Gastrocnemius medialis (tissue), 4 donors: Measurements from ENCODE around the gene DTD1. TPM values are rescaled to one million over a fixed set of nuclear protein-coding genes. Genes with fewer than 3 reads are reported as not detected.

Experiments
- ATAC-seq, 2 donors: fragments of 150-250 bp; one replicate each; pipeline ENCODE4 v1.9.1; 2016
- DNase-seq, 2 donors: peaks; one replicate each; pipeline ENCODE4 v3.0.0-alpha.2; 2019
- H3K27ac ChIP-seq, 4 donors: fragments of 200-600 bp; sonication (generic); 1 replicate in 1 of 4; 2 replicates in 3 of 4; pipeline ENCODE4 v1.5.1; 2016 to 2018; ENCODE audit warnings: mild to moderate bottlenecking in 2 of 4, moderate library complexity in 1 of 4
- H3K27me3 ChIP-seq, 3 donors: fragments of 200-600 bp; sonication (generic) in 2 of 3; 1 replicate in 1 of 3; 2 replicates in 2 of 3; pipeline versions ENCODE4 v1.5.1 to v1.6.0; 2016 to 2019; ENCODE audit warnings: mild to moderate bottlenecking in 1 of 3, moderate library complexity in 1 of 3
- H3K36me3 ChIP-seq, 2 donors: fragments of 200-600 bp; sonication (generic) in 1 of 2; one replicate each; pipeline ENCODE4 v1.5.1; 2017 to 2018
- H3K4me1 ChIP-seq, 2 donors: fragments of 200-600 bp; sonication (generic) in 1 of 2; one replicate each; pipeline ENCODE4 v1.5.1; 2016 to 2017; ENCODE audit warnings: mild to moderate bottlenecking in 2 of 2
- H3K4me3 ChIP-seq, 4 donors: fragments of 200-600 bp; sonication (generic) in 3 of 4; 1 replicate in 1 of 4; 2 replicates in 3 of 4; pipeline ENCODE4 v1.5.1; 2016 to 2019; ENCODE audit warnings: mild to moderate bottlenecking in 2 of 4
- H3K9me3 ChIP-seq, 3 donors: fragments of 200-600 bp; sonication (generic) in 2 of 3; 1 replicate in 1 of 3; 2 replicates in 2 of 3; pipeline ENCODE4 v1.5.1; 2016 to 2019
- POLR2A ChIP-seq, 2 donors: fragments of 450-650 bp; IDR thresholded peaks; one replicate each; pipeline ENCODE4 v1.6.1; 2017; ENCODE audit warnings: antibody characterized with exemption in 2 of 2, mild to moderate bottlenecking in 2 of 2, moderate library complexity in 2 of 2
- in situ Hi-C, 4 donors: fragments of 200-750 bp; cut with MboI; loops; one replicate each; pipeline versions ENCODE4 v1.15.0 to v1.8.0; 2017; ENCODE audit warnings: low sequenced_read_pairs in 4 of 4
- intact Hi-C: fragments of 100-400 bp; cut with DNase I; formaldehyde crosslinking; loops from one replicate; pipeline ENCODE4 v1.15.1; 2023; ENCODE audit warnings: low total_unique reads
- total RNA-seq, 4 donors: library from RNA; depleted of rRNA; stranded (reverse); fragments of >200 nt; gene quantifications; one replicate each; pipeline versions ENCODE4 v1.1.0 to v1.2.3, GENCODE V29; 2016
- TF ChIP-seq, protein P1 (sequence below), 5 experiments: fragments of 450-650 bp in 3 of 5; fragments of 200-600 bp in 2 of 5; sonication (generic) in 2 of 5; IDR thresholded peaks in 4 of 5; conservative IDR thresholded peaks in 1 of 5; 1 replicate in 4 of 5; 2 replicates in 1 of 5; pipeline ENCODE4 v1.5.1; 2016 to 2019; ENCODE audit warnings: antibody characterized with exemption in 5 of 5, mild to moderate bottlenecking in 3 of 5, moderate library complexity in 3 of 5

DTD1 gene
- total RNA-seq, 4 donors from 2014 or later = 18.0 to 33.0 (median 26.5) TPM

GRCh38 chr20:18729231-18729825 is 141.5 kb downstream of the DTD1 start:
- intact Hi-C loops = no loop called here
- no peaks in the 10 kb centered on the region for H3K27me3 ChIP-seq
- H3K27ac ChIP-seq = no peak overlapping the region
- in situ Hi-C loops = no loop called here
- no peaks in the 10 kb centered on the region for H3K9me3 ChIP-seq
- ATAC-seq = no peak
- no peak overlapping the region for H3K4me3 ChIP-seq
- no peaks in the 10 kb centered on the region for H3K36me3 ChIP-seq
- H3K4me1 ChIP-seq = no peaks in the 10 kb centered on the region
- no peak for DNase-seq
- TF ChIP-seq POLR2A (IDR thresholded peaks at IDR 0.05) = no peak
- TF ChIP-seq, protein P1, sequence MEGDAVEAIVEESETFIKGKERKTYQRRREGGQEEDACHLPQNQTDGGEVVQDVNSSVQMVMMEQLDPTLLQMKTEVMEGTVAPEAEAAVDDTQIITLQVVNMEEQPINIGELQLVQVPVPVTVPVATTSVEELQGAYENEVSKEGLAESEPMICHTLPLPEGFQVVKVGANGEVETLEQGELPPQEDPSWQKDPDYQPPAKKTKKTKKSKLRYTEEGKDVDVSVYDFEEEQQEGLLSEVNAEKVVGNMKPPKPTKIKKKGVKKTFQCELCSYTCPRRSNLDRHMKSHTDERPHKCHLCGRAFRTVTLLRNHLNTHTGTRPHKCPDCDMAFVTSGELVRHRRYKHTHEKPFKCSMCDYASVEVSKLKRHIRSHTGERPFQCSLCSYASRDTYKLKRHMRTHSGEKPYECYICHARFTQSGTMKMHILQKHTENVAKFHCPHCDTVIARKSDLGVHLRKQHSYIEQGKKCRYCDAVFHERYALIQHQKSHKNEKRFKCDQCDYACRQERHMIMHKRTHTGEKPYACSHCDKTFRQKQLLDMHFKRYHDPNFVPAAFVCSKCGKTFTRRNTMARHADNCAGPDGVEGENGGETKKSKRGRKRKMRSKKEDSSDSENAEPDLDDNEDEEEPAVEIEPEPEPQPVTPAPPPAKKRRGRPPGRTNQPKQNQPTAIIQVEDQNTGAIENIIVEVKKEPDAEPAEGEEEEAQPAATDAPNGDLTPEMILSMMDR (IDR thresholded peaks at IDR 0.05 in 4 of 5, conservative IDR thresholded peaks at IDR 0.05 in 1 of 5) = no peak

- TF ChIP-seq, protein P1 (IDR thresholded peaks at IDR 0.05 in 4 of 5, conservative IDR thresholded peaks at IDR 0.05 in 1 of 5) = no peak
- in situ Hi-C loops (no loop called here), intact Hi-C loops (no loop called here)
- ATAC-seq (no peak), DNase-seq (no peak)
- Histone ChIP-seq H3K27ac (no peak overlapping the region), H3K9me3 (no peaks in the 10 kb centered on the region), H3K27me3 (no peaks in the 10 kb centered on the region), H3K4me3 (no peak overlapping the region), H3K4me1 (peaks cover 0 to 10% of the 10 kb centered on the region in 2 donors), H3K36me3 (no peaks in the 10 kb centered on the region)
These were observed 144.1 kb downstream of the DTD1 start for GRCh38 chr20:18731940-18732339.

DNA sequence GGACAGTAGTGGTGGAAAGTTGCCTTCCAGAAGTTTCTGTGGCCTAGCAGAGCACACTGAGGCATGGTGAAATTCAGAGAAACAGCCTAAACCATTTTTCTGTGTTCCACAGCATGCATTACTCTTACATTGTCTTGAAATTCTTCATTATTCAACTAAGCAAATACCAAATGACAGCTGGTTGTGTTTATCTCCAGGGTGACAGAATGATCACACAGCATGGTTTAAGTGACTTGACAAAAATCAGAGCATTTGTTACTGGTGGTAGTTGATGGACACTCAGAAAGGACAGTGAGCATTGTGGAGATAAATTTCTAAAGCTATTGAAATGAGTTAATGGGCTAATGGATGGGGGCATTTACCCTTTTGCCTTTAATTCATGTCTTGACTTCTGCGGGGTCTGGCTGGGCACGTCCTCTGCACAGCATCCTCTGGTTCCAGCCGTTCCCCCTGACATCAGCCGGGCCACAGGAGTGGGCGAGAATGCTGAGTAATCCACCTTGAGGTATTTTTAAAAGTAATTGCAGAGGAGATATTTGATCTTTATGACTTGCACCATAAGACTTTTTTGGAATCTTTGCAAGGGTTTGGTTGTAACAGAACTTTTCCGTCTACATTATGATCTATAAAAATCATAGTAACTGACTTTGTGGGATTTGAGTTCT is 146.8 kb downstream of the DTD1 start:
- Histone ChIP-seq H3K4me1 (peaks cover 0 to 10% of the 10 kb centered on the region in 2 donors), H3K4me3 (no peak overlapping the region), H3K27me3 (no peaks in the 10 kb centered on the region), H3K27ac (no peak overlapping the region), H3K36me3 (no peaks in the 10 kb centered on the region), H3K9me3 (no peaks in the 10 kb centered on the region)
- TF ChIP-seq, protein P1 (IDR thresholded peaks at IDR 0.05 in 4 of 5, conservative IDR thresholded peaks at IDR 0.05 in 1 of 5) = no peak
- TF ChIP-seq POLR2A (IDR thresholded peaks at IDR 0.05) = no peak
- intact Hi-C loops (no loop called here), in situ Hi-C loops (no loop called here)
- ATAC-seq (no peak), DNase-seq (no peak)

- TF ChIP-seq, protein P1 (IDR thresholded peaks at IDR 0.05 in 4 of 5, conservative IDR thresholded peaks at IDR 0.05 in 1 of 5) = no peak
- TF ChIP-seq POLR2A (IDR thresholded peaks at IDR 0.05) = no peak
These were observed 149.3 kb downstream of the DTD1 start for GRCh38 chr20:18737140-18737539.

More at GRCh38 chr20:18737140-18737539, 149.3 kb downstream of the DTD1 start:
- H3K27ac ChIP-seq = no peak overlapping the region
- no peak overlapping the region for H3K4me3 ChIP-seq
- in situ Hi-C loops = no loop called here
- ATAC-seq = no peak
- no peak for DNase-seq
- H3K4me1 ChIP-seq = peaks cover 0 to 10% of the 10 kb centered on the region in 2 donors
- no peaks in the 10 kb centered on the region for H3K27me3 ChIP-seq
- no peaks in the 10 kb centered on the region for H3K9me3 ChIP-seq
- no peaks in the 10 kb centered on the region for H3K36me3 ChIP-seq
- intact Hi-C loops = no loop called here
